ENCODE results near the gene P2RY2. TPM values are rescaled to one million over a fixed set of nuclear protein-coding genes. Genes with fewer than 3 reads are reported as not detected.

The P2RY2 gene
- total RNA-seq, 1 experiment from 2014 or later = 0.26 TPM

- Histone ChIP-seq H4K5ac (ENCODE audit: insufficient read length, low read depth, low read length) (no peak overlapping the region), H3K27ac (ENCODE audit: insufficient read length, low read depth, low read length) (no peak overlapping the region), H2AK5ac (ENCODE audit: insufficient read length, low read length) (no peak overlapping the region), H3K23ac (ENCODE audit: insufficient read length, low read depth, low read length) (no peak overlapping the region), H3K23me2 (ENCODE audit: insufficient read length, low read depth, low read length, poor library complexity, severe bottlenecking) (no peaks in the 10 kb centered on the region), H3K4me2 (ENCODE audit: insufficient read depth, insufficient read length, low read length) (no peak overlapping the region), H3K4ac (ENCODE audit: low read depth, low read length) (no peak overlapping the region), H3K27me3 (ENCODE audit: insufficient read depth, low read length) (no peaks in the 10 kb centered on the region), H4K91ac (ENCODE audit: insufficient read length, low read depth, low read length) (no peak overlapping the region), H2BK12ac (ENCODE audit: insufficient read length, low read depth, low read length) (no peak overlapping the region), H3K18ac (ENCODE audit: insufficient read length, low read depth, low read length) (no peak overlapping the region), H2BK5ac (ENCODE audit: insufficient read length, low read length) (no peak overlapping the region), H2BK15ac (ENCODE audit: low read depth, low read length) (no peak overlapping the region), H3K9ac (ENCODE audit: extremely low read depth, insufficient read length, low read length) (no peak overlapping the region), H2AFZ (ENCODE audit: low read length) (no peak overlapping the region), H2BK20ac (ENCODE audit: low read depth, low read length, poor library complexity, severe bottlenecking) (no peak overlapping the region), H3K4me1 (ENCODE audit: insufficient read depth, low read length) (peaks cover 6% of the 10 kb centered on the region; the same call in 1 of the 2 replicates), H3K79me1 (ENCODE audit: insufficient read depth, low read depth, low read length, poor library complexity, severe bottlenecking) (no peaks in the 10 kb centered on the region), H4K8ac (replicated peaks; ENCODE audit: insufficient read length, low read depth, low read length) (no peak overlapping the region), H3T11ph (ENCODE audit: low read length) (no peak overlapping the region), H3K79me2 (ENCODE audit: insufficient read depth, low read length) (no peaks in the 10 kb centered on the region), H4K20me1 (ENCODE audit: control insufficient read depth, insufficient read depth, insufficient read length) (no peaks in the 10 kb centered on the region), H3K56ac (ENCODE audit: insufficient read length, low read depth, low read length) (no peak overlapping the region), H3K9me3 (ENCODE audit: control insufficient read depth, low read depth, low read length) (no peaks in the 10 kb centered on the region), H2BK120ac (ENCODE audit: low read depth, low read length, poor library complexity, severe bottlenecking) (no peak overlapping the region), H3K14ac (ENCODE audit: insufficient read depth, low read length) (no peak overlapping the region)
- Mint-ChIP-seq H3K36me3 (ENCODE audit: insufficient read depth in 1 of 3, low read depth in 3 of 3) (no peaks in the 10 kb centered on the region), H3K4me1 (peaks cover 9 to 10% of the 10 kb centered on the region in 2 experiments), H3K9me3 (no peaks in the 10 kb centered on the region), H3K27ac (no peak overlapping the region), H3K4me3 (no peak overlapping the region), H3K27me3 (ENCODE audit: low read depth) (peaks cover 1% of the 10 kb centered on the region)
- WGBS (ENCODE audit: extremely low coverage, insufficient read length, low lambda C conversion rate) = no CpG with 5 or more reads among the region's 8 CpGs
- no peak for DNase-seq
- no peak for TF ChIP-seq CTCF (conservative IDR thresholded peaks at IDR 0.05)
These were observed 23.5 kb upstream of the P2RY2 start for GRCh38 chr11:73194593-73194992.
